ENCODE results near the gene SCYL1.

SCYL1 gene

DNA sequence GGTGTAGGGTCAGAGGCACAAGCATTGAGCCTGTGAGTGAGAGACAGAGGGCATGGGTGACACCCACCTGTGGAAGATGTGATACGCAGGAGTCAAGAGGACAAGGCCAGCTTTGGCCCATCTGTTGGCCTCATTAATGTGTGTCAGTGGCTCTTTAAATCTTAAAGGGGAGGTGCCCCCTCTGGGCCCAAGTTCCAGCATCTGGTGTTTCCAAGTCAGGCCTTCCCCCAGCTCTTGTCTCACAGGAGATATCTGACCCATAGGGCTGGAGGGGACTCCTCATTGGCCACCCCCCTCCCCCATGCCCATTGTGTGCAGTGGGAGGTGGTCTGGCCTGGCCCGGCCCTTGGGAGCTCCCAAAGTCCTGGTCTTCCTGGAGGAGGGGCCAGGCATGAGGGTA lies 61.8 kb downstream of the SCYL1 start:
- no peak for FAIRE-seq
